ENCODE measurements around the gene CDADC1. TPM values are rescaled to one million over a fixed set of nuclear protein-coding genes. Genes with fewer than 3 reads are reported as not detected.
A peak's percentile ranks its signal among the peaks of the same experiment; 100 is the strongest.

The CDADC1 gene
- polyA plus RNA-seq, 1 of the 3 experiments (the other 2 are of a cell fraction), result 3.5 TPM

DNA sequence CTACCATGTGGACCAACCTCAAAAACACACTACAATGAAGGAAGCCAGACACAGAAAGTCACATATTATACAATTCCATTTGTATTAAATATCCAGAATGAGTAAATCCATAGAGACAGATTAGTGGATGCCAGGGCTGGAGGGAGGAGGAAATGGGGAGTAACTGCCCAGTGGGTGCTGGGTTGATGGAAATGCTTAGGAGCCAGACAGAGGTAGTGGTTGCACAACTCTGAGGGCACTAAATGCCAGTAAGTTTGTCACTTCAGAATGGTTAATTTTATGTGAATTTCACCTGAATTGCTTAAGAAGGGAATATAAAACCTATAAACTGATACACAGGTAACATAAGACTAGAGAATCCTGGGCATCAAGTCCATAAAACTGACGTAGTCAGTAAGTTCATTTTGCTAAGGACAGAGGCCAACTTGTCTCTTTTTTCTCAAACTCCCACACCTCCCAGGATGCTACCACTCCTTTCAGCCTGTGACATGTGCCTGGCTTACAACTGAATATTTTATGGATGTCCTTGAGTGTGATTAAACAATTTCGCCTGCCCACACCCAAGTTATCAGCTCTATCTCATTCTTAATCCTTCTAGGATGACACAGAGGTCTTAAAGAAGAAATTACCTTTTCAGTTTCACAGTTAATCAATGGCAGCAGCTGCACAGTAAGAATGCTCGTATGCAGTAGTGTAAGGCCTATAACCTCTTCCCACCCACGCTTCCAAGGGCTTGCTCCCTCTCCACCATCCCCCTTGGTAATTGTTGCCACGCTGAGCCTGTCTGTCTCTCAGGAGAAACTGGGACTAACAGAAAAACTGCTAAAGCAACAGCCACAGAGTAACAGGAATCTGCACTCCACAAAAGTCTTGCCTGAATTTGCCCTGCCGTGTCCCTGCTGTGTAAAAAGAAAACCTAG, 33.5 kb upstream of the CDADC1 start:
- H3K27ac ChIP-seq (ENCODE audit: low read depth in 2 of 2, low read length in 1 of 2), result no peak overlapping the region
- no peaks in the 10 kb centered on the region for H3K9me2 ChIP-seq
- CTCF ChIA-PET, result interaction anchor here (0.9 to 1.0 kb wide), 2 partner anchors 14 to 67 kb away, joined by 3 to 4 read pairs; no protein-coding TSS in a partner anchor
- H3F3A ChIP-seq (replicated peaks; ENCODE audit: insufficient read depth), result peaks cover 11% of the 10 kb centered on the region
- peaks cover 16 to 21% of the 10 kb centered on the region in 2 experiments for H3K36me3 ChIP-seq (replicated peaks in 1 of 2; ENCODE audit: control insufficient read depth in 1 of 2, insufficient read depth in 2 of 2, low read length in 1 of 2)
- no peak for DNase-seq
- POLR2A ChIA-PET, result no interaction called here
- no peaks in the 10 kb centered on the region for H3K79me2 ChIP-seq (ENCODE audit: insufficient read depth)
- 83% methylated on average over 6 of the region's 6 CpGs for WGBS (ENCODE audit: low lambda C conversion rate)
- no peaks in the 10 kb centered on the region for H3K4me1 ChIP-seq (ENCODE audit: control insufficient read depth in 1 of 2, insufficient read depth in 2 of 2, low read depth in 1 of 2, low read length in 1 of 2)
- H3K9me3 ChIP-seq, result no peaks in the 10 kb centered on the region
- H2AFZ ChIP-seq (ENCODE audit: low read depth), result no peak overlapping the region
- peaks cover 8% of the 10 kb centered on the region; the same call in 1 of the 2 replicates for H3K27me3 ChIP-seq (ENCODE audit: insufficient read depth)
- no peak overlapping the region for H3K4me3 ChIP-seq (ENCODE audit: low read depth in 2 of 2, low read length in 1 of 2)
- H3K4me2 ChIP-seq, result no peak overlapping the region
- no peak overlapping the region for H3K9ac ChIP-seq
- no peak for TF ChIP-seq RFX5 (IDR thresholded peaks at IDR 0.05; ENCODE audit: low read length)
- TF ChIP-seq POLR2AphosphoS5 (IDR thresholded peaks at IDR 0.05; ENCODE audit: low read depth, low read length), result 0 out of 2 replicates have a peak, but pooled peaks have one; percentile 8
- no peaks in the 10 kb centered on the region for H4K20me1 ChIP-seq (ENCODE audit: insufficient read depth)

- Histone ChIP-seq H3K27ac (ENCODE audit: low read depth in 2 of 2, low read length in 1 of 2) (no peak overlapping the region), H3F3A (replicated peaks; ENCODE audit: insufficient read depth) (peaks cover 8% of the 10 kb centered on the region), H3K4me1 (ENCODE audit: control insufficient read depth in 1 of 2, insufficient read depth in 2 of 2, low read depth in 1 of 2, low read length in 1 of 2) (no peaks in the 10 kb centered on the region; a peak in 1 of 4 replicates), H3K27me3 (ENCODE audit: insufficient read depth) (peaks cover 15% of the 10 kb centered on the region; the same call in 1 of the 2 replicates), H3K79me2 (ENCODE audit: insufficient read depth) (no peaks in the 10 kb centered on the region), H3K36me3 (replicated peaks in 1 of 2; ENCODE audit: control insufficient read depth in 1 of 2, insufficient read depth in 2 of 2, low read length in 1 of 2) (peaks cover 9 to 14% of the 10 kb centered on the region in 2 experiments), H3K4me2 (no peak overlapping the region), H3K9me2 (no peaks in the 10 kb centered on the region), H3K9ac (no peak overlapping the region), H3K4me3 (ENCODE audit: low read depth in 2 of 2, low read length in 1 of 2) (no peak overlapping the region), H3K9me3 (no peaks in the 10 kb centered on the region), H2AFZ (ENCODE audit: low read depth) (no peak overlapping the region), H4K20me1 (ENCODE audit: insufficient read depth) (no peaks in the 10 kb centered on the region)
- no peak for TF ChIP-seq YY1 (IDR thresholded peaks at IDR 0.05; ENCODE audit: low read depth)
- no peak for TF ChIP-seq RXRA (IDR thresholded peaks at IDR 0.05; ENCODE audit: borderline replicate concordance, low read depth)
- TF ChIP-seq EZH2phosphoT487 (IDR thresholded peaks at IDR 0.05; ENCODE audit: borderline replicate concordance, low read depth), result no peak
- no peak for TF ChIP-seq CTCF (IDR thresholded peaks at IDR 0.05)
- no peak for TF ChIP-seq USF2 (IDR thresholded peaks at IDR 0.05; ENCODE audit: borderline replicate concordance, low read depth, low read length)
- TF ChIP-seq FOSL2 (IDR thresholded peaks at IDR 0.05; ENCODE audit: borderline replicate concordance, low read depth), result no peak
- no peak for TF ChIP-seq TCF12 (IDR thresholded peaks at IDR 0.05)
- TF ChIP-seq, protein P1, sequence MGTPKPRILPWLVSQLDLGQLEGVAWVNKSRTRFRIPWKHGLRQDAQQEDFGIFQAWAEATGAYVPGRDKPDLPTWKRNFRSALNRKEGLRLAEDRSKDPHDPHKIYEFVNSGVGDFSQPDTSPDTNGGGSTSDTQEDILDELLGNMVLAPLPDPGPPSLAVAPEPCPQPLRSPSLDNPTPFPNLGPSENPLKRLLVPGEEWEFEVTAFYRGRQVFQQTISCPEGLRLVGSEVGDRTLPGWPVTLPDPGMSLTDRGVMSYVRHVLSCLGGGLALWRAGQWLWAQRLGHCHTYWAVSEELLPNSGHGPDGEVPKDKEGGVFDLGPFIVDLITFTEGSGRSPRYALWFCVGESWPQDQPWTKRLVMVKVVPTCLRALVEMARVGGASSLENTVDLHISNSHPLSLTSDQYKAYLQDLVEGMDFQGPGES (IDR thresholded peaks at IDR 0.05; ENCODE audit: low read depth, low read length), result no peak
- TF ChIP-seq ELF1 (IDR thresholded peaks at IDR 0.05), result no peak
- no peak for TF ChIP-seq TAF1 (IDR thresholded peaks at IDR 0.05; ENCODE audit: borderline replicate concordance, low read depth, low read length)
- no peak for TF ChIP-seq SIN3A (IDR thresholded peaks at IDR 0.05; ENCODE audit: borderline replicate concordance, low read depth, low read length)
- no peak for TF ChIP-seq POLR2AphosphoS5 (IDR thresholded peaks at IDR 0.05; ENCODE audit: low read depth, low read length)
- TF ChIP-seq MEF2A (IDR thresholded peaks at IDR 0.05; ENCODE audit: borderline replicate concordance, low read depth), result no peak
- TF ChIP-seq ZBTB33 (IDR thresholded peaks at IDR 0.05; ENCODE audit: borderline replicate concordance, low read depth), result no peak
- ChIA-PET CTCF (interaction anchor here (0.9 to 1.0 kb wide), 2 partner anchors 14 to 66 kb away, joined by 3 to 4 read pairs; no protein-coding TSS in a partner anchor), POLR2A (interaction anchor here (0.8 kb wide), 1 partner anchor 195 kb away, joined by 3 read pairs; no protein-coding TSS in a partner anchor)
- 95% methylated on average over 6 of the region's 6 CpGs for WGBS (ENCODE audit: low lambda C conversion rate)
- no peak for DNase-seq
Observed at GRCh38 chr13:49214917-49215376, 32.8 kb upstream of the CDADC1 start.

Data from SK-N-SH (cell line).